Heart left ventricle (tissue), 16 donors: ENCODE data around the gene PDK2. TPM values are rescaled to one million over a fixed set of nuclear protein-coding genes. Genes with fewer than 3 reads are reported as not detected.

Experiments used
- ATAC-seq, 4 donors: fragments of 200-7000 bp; cut with Tn5 transposase; one replicate each; pipeline ENCODE4 v1.9.1; 2020 to 2022; ENCODE audit warnings: moderate library complexity in 4 of 4, mild to moderate bottlenecking in 3 of 4, moderate number of reproducible peaks in 1 of 4
- DNase-seq, 5 donors: peaks; one replicate each; pipeline ENCODE4 v3.0.0-alpha.2; 2020
- H3K27ac ChIP-seq, 12 donors: fragments of 200-600 bp; sonication (generic) in 4 of 12; one replicate each; pipeline versions ENCODE4 v1.5.0 to v1.8.0; 2016 to 2022; ENCODE audit warnings: mild to moderate bottlenecking in 2 of 12
- H3K27me3 ChIP-seq, 9 donors: fragments of 200-600 bp; sonication (generic) in 2 of 9; one replicate each; pipeline versions ENCODE4 v1.5.1 to v1.8.0; 2016 to 2022; ENCODE audit warnings: mild to moderate bottlenecking in 3 of 9
- H3K36me3 ChIP-seq, 9 donors: fragments of 200-600 bp; sonication (generic) in 2 of 9; one replicate each; pipeline versions ENCODE4 v1.5.0 to v1.8.0; 2018 to 2022; ENCODE audit warnings: mild to moderate bottlenecking in 2 of 9
- H3K4me1 ChIP-seq, 12 donors: fragments of 200-600 bp; sonication (generic) in 4 of 12; one replicate each; pipeline versions ENCODE4 v1.5.0 to v1.8.0; 2016 to 2022; ENCODE audit warnings: mild to moderate bottlenecking in 3 of 12
- H3K4me3 ChIP-seq, 12 donors: fragments of 200-600 bp; sonication (generic) in 4 of 12; one replicate each; pipeline versions ENCODE4 v1.5.0 to v1.8.0; 2017 to 2022; ENCODE audit warnings: mild to moderate bottlenecking in 9 of 12, moderate library complexity in 4 of 12
- H3K9me3 ChIP-seq, 12 donors: fragments of 200-600 bp; sonication (generic) in 4 of 12; one replicate each; pipeline versions ENCODE4 v1.5.0 to v1.8.0; 2016 to 2022; ENCODE audit warnings: mild to moderate bottlenecking in 1 of 12
- POLR2A ChIP-seq, 2 donors: fragments of 450-650 bp; IDR thresholded peaks; one replicate each; pipeline ENCODE4 v1.6.1; 2017; ENCODE audit warnings: antibody characterized with exemption in 2 of 2, mild to moderate bottlenecking in 2 of 2, moderate library complexity in 2 of 2
- WGBS, 4 donors: extraction: QIAGEN DNeasy Blood & Tissue Kit in 2 of 4; methylation state at CpG; one replicate each; pipeline versions ENCODE4 v1.1.5 to v1.1.7; 2013 to 2018; 5-methylcytosine and 5-hydroxymethylcytosine counted together
- intact Hi-C, 10 donors: fragments of 100-400 bp; cut with DNase I; formaldehyde crosslinking; loops; one replicate each; pipeline versions ENCODE4 v1.11.1 to v1.14.2; 2022
- polyA plus RNA-seq, 2 donors: library from polyadenylated mRNA; stranded (reverse); fragments of 200-250 nt; gene quantifications; one replicate each; pipeline ENCODE4 v1.2.3, GENCODE V29; 2013
- total RNA-seq, 9 donors: library from RNA; depleted of rRNA in 2 of 9; stranded (reverse); fragments of >200 nt in 2 of 9; fragmentation: NEBNext Ultra II Directional in 3 of 9; extraction: Animal tissue kit (Norgen Biotek cat#: 25700) in 3 of 9; gene quantifications; one replicate each; pipeline versions ENCODE4 v1.1.0 to v1.2.4, GENCODE V29; 2016 to 2023
- TF ChIP-seq, protein P1 (sequence below), 12 donors: fragments of 200-600 bp; sonication (generic) in 4 of 12; IDR thresholded peaks; one replicate each; pipeline versions ENCODE4 v1.5.0 to v1.8.0; 2018 to 2022; ENCODE audit warnings: antibody characterized with exemption in 12 of 12, mild to moderate bottlenecking in 5 of 12
- donor health status: ischemic (EF 13 %, LVEDD 7.1; RV severe dilation, severe dysfunction).
- donor health status: healthy with polysubstance abuse.
- donor health status: DM: no; HTN: yes; CAD: no.
- donor health status: DM: no; HTN: no; CAD: no.
- donor health status: ischemic (EF 25% LVEDD 6.9; RV normal size, moderate dysfunction).
- donor health status: ischemic (EF 25% LVEDD 5.7; RV mildly dilated, moderate dysfunction).
- donor health status: healthy.
- donor health status: DM: yes; HTN: yes; CAD: no.
- donor health status: ischemic (EF 35%, LVEDD 5.7; RV mildly dilated, moderate dysfunction).
- donor health status: nonischemic (EF 11% LVEDD 7.7; RV severe dilation, severe dysfunction).
- donor health status: DM: yes; HTN: yes; CAD: no.
- donor health status: PGD.
- donor health status: ischemic (EF 29% LVEDD 5.4; RV normal size, mild dysfunction).
- donor health status: nonischemic (EF 23%, LVEDD 6.1; RV moderate dilation, normal function).

PDK2 gene
- total and polyA plus RNA-seq, 11 donors, result 125 to 490 (median 187) TPM

- ATAC-seq (peak; percentile 67 to 84 (median 83)), DNase-seq (peak; percentile 63 to 84 (median 71))
- Histone ChIP-seq H3K4me3 (no peak overlapping the region), H3K4me1 (peaks cover 0 to 56% (median 28%) of the 10 kb centered on the region in 12 donors), H3K9me3 (no peaks in the 10 kb centered on the region), H3K27me3 (peaks cover 0 to 20% (median 0%) of the 10 kb centered on the region in 9 donors), H3K36me3 (peaks cover 0 to 43% (median 39%) of the 10 kb centered on the region in 9 donors), H3K27ac (peak overlapping the region; percentile 61 to 97 (median 81))
- intact Hi-C loops, result loop anchor here in 3 of 10 donors (5.0 kb wide), 1 partner anchor 34 kb away; the partner anchor contains the start of gene SGCA (in 3 of the 3)
- 44 to 55% (median 47%) methylated on average over 5 to 7 of the region's 7 CpGs for WGBS, 4 donors
- TF ChIP-seq, protein P1, sequence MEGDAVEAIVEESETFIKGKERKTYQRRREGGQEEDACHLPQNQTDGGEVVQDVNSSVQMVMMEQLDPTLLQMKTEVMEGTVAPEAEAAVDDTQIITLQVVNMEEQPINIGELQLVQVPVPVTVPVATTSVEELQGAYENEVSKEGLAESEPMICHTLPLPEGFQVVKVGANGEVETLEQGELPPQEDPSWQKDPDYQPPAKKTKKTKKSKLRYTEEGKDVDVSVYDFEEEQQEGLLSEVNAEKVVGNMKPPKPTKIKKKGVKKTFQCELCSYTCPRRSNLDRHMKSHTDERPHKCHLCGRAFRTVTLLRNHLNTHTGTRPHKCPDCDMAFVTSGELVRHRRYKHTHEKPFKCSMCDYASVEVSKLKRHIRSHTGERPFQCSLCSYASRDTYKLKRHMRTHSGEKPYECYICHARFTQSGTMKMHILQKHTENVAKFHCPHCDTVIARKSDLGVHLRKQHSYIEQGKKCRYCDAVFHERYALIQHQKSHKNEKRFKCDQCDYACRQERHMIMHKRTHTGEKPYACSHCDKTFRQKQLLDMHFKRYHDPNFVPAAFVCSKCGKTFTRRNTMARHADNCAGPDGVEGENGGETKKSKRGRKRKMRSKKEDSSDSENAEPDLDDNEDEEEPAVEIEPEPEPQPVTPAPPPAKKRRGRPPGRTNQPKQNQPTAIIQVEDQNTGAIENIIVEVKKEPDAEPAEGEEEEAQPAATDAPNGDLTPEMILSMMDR (IDR thresholded peaks at IDR 0.05), result no peak
- TF ChIP-seq POLR2A (IDR thresholded peaks at IDR 0.05), result no peak
Measured at GRCh38 chr17:50133028-50133768, 38.0 kb downstream of the PDK2 start.

DNA sequence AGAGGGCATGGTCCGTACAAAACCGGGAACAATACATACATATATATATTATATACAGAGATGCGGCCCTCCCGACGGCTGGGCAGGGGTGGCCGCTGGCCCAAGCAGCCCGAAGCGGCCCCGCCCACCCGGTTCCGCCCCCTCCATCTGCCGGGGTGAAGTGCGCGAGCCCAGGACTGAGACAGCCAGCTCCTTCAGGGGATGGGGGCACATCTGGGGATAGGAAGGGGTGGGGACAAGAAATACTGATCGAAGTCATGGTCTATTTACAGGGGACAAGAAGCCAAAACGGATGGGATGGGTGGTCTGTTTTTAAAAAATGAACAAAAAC lies 38.6 kb downstream of the PDK2 start:
- Histone ChIP-seq H3K4me1 (peaks cover 0 to 50% (median 26%) of the 10 kb centered on the region in 12 donors), H3K36me3 (peaks cover 0 to 49% (median 44%) of the 10 kb centered on the region in 9 donors), H3K4me3 (no peak overlapping the region), H3K27ac (peak overlapping the region; percentile 61 to 97 (median 81)), H3K9me3 (no peaks in the 10 kb centered on the region), H3K27me3 (peaks cover 0 to 16% (median 0%) of the 10 kb centered on the region in 9 donors)
- intact Hi-C loops, result loop anchor here in 3 of 10 donors (5.0 kb wide), 1 partner anchor 34 kb away; the partner anchor contains the start of gene SGCA (in 3 of the 3)
- DNase-seq, result peak in 1 of 5 donors; percentile 36
- TF ChIP-seq POLR2A (IDR thresholded peaks at IDR 0.05), result no peak
- TF ChIP-seq, protein P1 (IDR thresholded peaks at IDR 0.05), result no peak
- WGBS, 4 donors, result 34 to 57% (median 39%) methylated on average over 16 of the region's 16 CpGs
- ATAC-seq, result peak in 1 of 4 donors; percentile 11

DNA sequence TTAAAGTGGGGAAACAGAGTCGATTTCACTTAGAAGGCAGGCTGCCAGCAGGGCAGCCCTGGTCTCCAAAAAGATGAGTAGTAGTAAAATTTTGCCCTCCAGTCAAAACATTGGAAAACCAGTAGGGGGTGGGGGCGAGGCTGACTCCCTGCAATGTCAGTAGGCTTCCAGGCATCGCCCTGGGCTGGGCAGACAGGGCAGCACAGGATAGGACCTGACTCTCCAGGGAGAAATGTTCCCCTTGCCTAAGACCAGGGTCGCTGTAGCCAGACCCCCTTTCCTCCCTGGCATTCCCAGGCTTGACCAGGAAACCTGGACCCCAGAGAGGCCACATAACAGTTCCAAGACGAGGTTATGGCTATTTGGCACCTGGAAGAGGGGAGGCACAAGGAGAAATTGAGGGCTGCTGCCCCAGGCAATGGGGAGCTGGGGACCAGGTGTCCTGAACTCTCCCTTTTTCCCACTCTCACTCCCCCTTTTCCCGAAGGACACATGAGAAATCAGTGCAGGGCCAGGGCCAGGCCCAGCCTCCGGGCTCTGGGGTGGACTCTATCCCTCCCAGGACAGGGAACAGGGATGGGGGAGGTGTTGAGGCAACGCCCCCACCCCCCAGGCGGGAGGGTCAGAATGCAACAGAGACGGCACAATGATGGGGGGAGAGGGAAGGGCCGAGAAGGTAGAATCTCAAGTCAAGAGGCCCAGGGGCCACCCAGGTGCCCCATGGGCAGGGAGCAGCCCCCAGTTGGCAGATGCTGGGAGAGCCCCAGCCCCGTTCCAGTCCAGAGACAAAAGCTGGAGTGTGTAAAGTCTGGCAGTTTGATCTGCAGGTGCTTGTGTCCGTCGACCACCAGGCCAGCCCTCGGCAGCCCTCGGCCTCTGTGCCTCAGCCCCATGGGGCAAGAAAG lies 39.3 kb downstream of the PDK2 start:
- peak overlapping the region in 5 of 12 donors; percentile 38 to 97 (median 87) for H3K27ac ChIP-seq
- peaks cover 0 to 8% (median 0%) of the 10 kb centered on the region in 9 donors for H3K27me3 ChIP-seq
- peaks cover 0 to 56% (median 52%) of the 10 kb centered on the region in 9 donors for H3K36me3 ChIP-seq
- H3K9me3 ChIP-seq, result no peaks in the 10 kb centered on the region
- intact Hi-C loops, result loop anchor here in 3 of 10 donors (5.0 kb wide), 1 partner anchor 33 kb away; the partner anchor contains the start of gene SGCA (in 3 of the 3)
- peaks cover 0 to 46% (median 21%) of the 10 kb centered on the region in 12 donors for H3K4me1 ChIP-seq
- DNase-seq (peak in 1 of 5 donors; percentile 18), ATAC-seq (no peak)
- no peak overlapping the region for H3K4me3 ChIP-seq
- TF ChIP-seq POLR2A (IDR thresholded peaks at IDR 0.05), result no peak
- TF ChIP-seq, protein P1 (IDR thresholded peaks at IDR 0.05), result no peak
- 72 to 77% (median 76%) methylated on average over 14 to 16 of the region's 16 CpGs for WGBS, 4 donors
